K562 (cell line): ENCODE measurements around the gene TEDC1. TPM values are rescaled to one million over a fixed set of nuclear protein-coding genes. Genes with fewer than 3 reads are reported as not detected.

Experiments
- ATAC-seq: fragments of 200-7000 bp; cut with Tn5 transposase; 3 replicates; pipeline ENCODE4 v1.9.1; 2020; ENCODE audit warnings: moderate library complexity
- BruUV-seq: library from RNA; stranded (reverse); fragments of 400-500 nt; replicated peaks from 2 replicates; lab custom pipeline; 2021; lab: Mats Ljungman, UMichigan
- CTCF ChIA-PET: fragments of 300-600 bp; formaldehyde crosslinking; extraction: SDS; loops from one replicate; lab custom pipeline; 2021; ENCODE audit warnings: low intra/inter-chr PET ratio; lab: Yijun Ruan, JAX
- POLR2A ChIA-PET: fragments of 300-600, 350-650 bp; sonication (Branson Sonifier 250); formaldehyde crosslinking; extraction: SDS; loops from one replicate; lab custom pipeline; 2021; ENCODE audit warnings: antibody characterized with exemption, inconsistent platforms; lab: Yijun Ruan, JAX
- DNase-seq, 4 experiments: peaks; one replicate each; pipeline versions ENCODE4 v3.0.0 to v3.0.0-alpha.2; 2011 to 2018; ENCODE audit warnings: low spot score in 3 of 4, mixed read lengths in 3 of 4; ENCODE audit errors: extremely low read depth in 1 of 4
- FAIRE-seq: peaks from 2 replicates; lab custom pipeline; 2011; peaks lifted over from hg19 to GRCh38; lab: Jason Lieb, UNC
- H2AFZ ChIP-seq: 2 replicates; pipeline ENCODE4 v1.6.0; 2011; ENCODE audit warnings: low read depth, low read length, control low read depth, inconsistent platforms
- H3K27ac ChIP-seq: fragments of 200-600 bp; 3 replicates; pipeline ENCODE4 v1.8.0; 2011; ENCODE audit warnings: low read depth, mild to moderate bottlenecking, control low read depth, inconsistent platforms, low read length, moderate library complexity, mixed read lengths; ENCODE audit errors: extremely low read depth
- H3K27me3 ChIP-seq, 2 experiments: fragments of 300-600 bp in 1 of 2; 2 replicates in 1 of 2; 3 replicates in 1 of 2; pipeline versions ENCODE4 v1.6.0 to v1.8.0; 2011; ENCODE audit warnings: inconsistent platforms in 2 of 2, low read length in 2 of 2, mild to moderate bottlenecking in 1 of 2, mixed read lengths in 1 of 2, moderate library complexity in 1 of 2; ENCODE audit not compliant: control insufficient read depth in 2 of 2, insufficient read depth in 2 of 2
- H3K36me3 ChIP-seq: fragments of 300-600 bp; 3 replicates; pipeline ENCODE4 v1.8.0; 2011; ENCODE audit warnings: mild to moderate bottlenecking, low read length, inconsistent platforms; ENCODE audit not compliant: control insufficient read depth, insufficient read depth
- H3K4me1 ChIP-seq, 2 experiments: fragments of 200-600 bp in 1 of 2; replicated peaks in 1 of 2; 2 replicates in 1 of 2; 3 replicates in 1 of 2; pipeline versions ENCODE4 v1.5.1 to v1.8.0; 2011; ENCODE audit warnings: inconsistent platforms in 2 of 2, low read length in 2 of 2, mild to moderate bottlenecking in 1 of 2, mixed read lengths in 1 of 2, moderate library complexity in 1 of 2; ENCODE audit not compliant: control insufficient read depth in 2 of 2, insufficient read depth in 2 of 2
- H3K4me2 ChIP-seq: 2 replicates; pipeline ENCODE4 v1.6.1; 2011; ENCODE audit warnings: low read length, control low read depth, inconsistent platforms, mixed read lengths; ENCODE audit not compliant: insufficient read depth
- H3K4me3 ChIP-seq: fragments of 200-600 bp; sonication (generic), shearing (Covaris generic); 2 replicates; pipeline ENCODE4 v1.5.1; 2016; ENCODE audit warnings: control low read depth, inconsistent platforms
- H3K79me2 ChIP-seq: fragments of 200-600 bp; 3 replicates; pipeline ENCODE4 v1.8.0; 2011; ENCODE audit warnings: low read length, inconsistent platforms; ENCODE audit not compliant: control insufficient read depth, insufficient read depth
- H3K9ac ChIP-seq, 2 experiments: 2 replicates each; pipeline versions ENCODE4 v1.6.0 to v1.6.1; 2011; ENCODE audit warnings: low read depth in 2 of 2, low read length in 2 of 2, control low read depth in 1 of 2, inconsistent platforms in 1 of 2, mild to moderate bottlenecking in 1 of 2, mixed read lengths in 1 of 2; ENCODE audit not compliant: insufficient read depth in 1 of 2
- H3K9me1 ChIP-seq: one replicate; pipeline ENCODE4 v1.6.0; 2011; ENCODE audit warnings: inconsistent platforms, mild to moderate bottlenecking, low read length, moderate library complexity; ENCODE audit not compliant: control insufficient read depth, insufficient read depth
- H3K9me3 ChIP-seq: replicated peaks from 2 replicates; pipeline ENCODE4 v1.5.1; 2011; ENCODE audit warnings: low read depth, low read length, inconsistent platforms; ENCODE audit not compliant: control insufficient read depth, insufficient read depth
- H4K20me1 ChIP-seq: replicated peaks from 2 replicates; pipeline ENCODE4 v1.6.1; 2011; ENCODE audit warnings: low read length, inconsistent platforms, mixed read lengths; ENCODE audit not compliant: control insufficient read depth, insufficient read depth
- EP400 ChIP-seq: fragments of 450-650 bp; IDR thresholded peaks from 2 replicates; pipeline ENCODE4 v1.6.1; 2017; ENCODE audit warnings: antibody characterized with exemption, mild to moderate bottlenecking, moderate library complexity
- HMG20A ChIP-seq: fragments of 450-650 bp; formaldehyde crosslinking; conservative IDR thresholded peaks from 2 replicates; pipeline ENCODE4 v1.4.0; 2020; ENCODE audit warnings: mild to moderate bottlenecking, mixed read lengths
- SIX5 ChIP-seq, 2 experiments: IDR thresholded peaks; 2 replicates each; pipeline ENCODE4 v1.6.1; 2011; ENCODE audit warnings: low read length in 2 of 2, borderline replicate concordance in 1 of 2, low read depth in 1 of 2, mild to moderate bottlenecking in 1 of 2, moderate library complexity in 1 of 2; ENCODE audit not compliant: insufficient read depth in 1 of 2
- SRSF7 ChIP-seq: fragments of 200-400 bp; formaldehyde crosslinking; optimal IDR thresholded peaks from 2 replicates; pipeline ENCODE3; 2017; ENCODE audit warnings: mild to moderate bottlenecking, low read depth, low read length
- SUPT5H ChIP-seq: fragments of 450-650 bp; IDR thresholded peaks from 2 replicates; pipeline ENCODE4 v1.6.1; 2016
- ZNF239 ChIP-seq: fragments of 250-450 bp; sonication (Bioruptor Pico); IDR thresholded peaks from 2 replicates; pipeline ENCODE4 v1.4.0; 2020; ENCODE audit warnings: mild to moderate bottlenecking
- ZNF431 ChIP-seq: sonication (generic); formaldehyde crosslinking; IDR thresholded peaks from 2 replicates; pipeline ENCODE4 v1.8.0; 2022; ENCODE audit warnings: mild to moderate bottlenecking, missing genetic modification reagents
- WGBS: fragments of 100-300 bp; shearing (Covaris generic); methylation state at CpG from one replicate; pipeline ENCODE4 v1.1.6; 2016; ENCODE audit warnings: low coverage, mixed read lengths; ENCODE audit not compliant: insufficient coverage; ENCODE audit errors: missing lambda C conversion rate; 5-methylcytosine and 5-hydroxymethylcytosine counted together
- in situ Hi-C: fragments of 300-500 bp; cut with MboI; formaldehyde crosslinking; loops from 4 replicates; pipeline ENCODE4 v1.15.0; 2018; ENCODE audit warnings: inconsistent platforms, mixed read lengths
- intact Hi-C: fragments of 100-400 bp; cut with micrococcal nuclease; formaldehyde crosslinking; loops from 2 replicates; pipeline ENCODE4 v1.14.2; 2022
- polyA plus RNA-seq, 8 experiments: library from polyadenylated mRNA; depleted of rRNA in 4 of 8; stranded (reverse) in 5 of 8; unstranded in 3 of 8; fragments of >200 nt; fragmentation: Nextera tagmentation in 2 of 8; fragmentation: Illumina TruSeq in 1 of 8; extraction: Ambion mirVana in 2 of 8; extraction: Trizol in 1 of 8; gene quantifications; 2 replicates each; pipeline versions ENCODE4 v1.2.1 to v1.2.3, GENCODE V29; 2011 to 2014; ENCODE audit warnings: inconsistent platforms in 1 of 8, missing spikeins in 1 of 8
- total RNA-seq, 7 experiments: library from RNA; depleted of rRNA in 6 of 7; stranded (reverse); fragments of >200 nt in 6 of 7; fragmentation: Illumina TruSeq in 2 of 7; extraction: Trizol in 2 of 7; gene quantifications; 2 replicates each; pipeline versions ENCODE4 v1.2.1 to v1.2.3, GENCODE V29; 2011 to 2021; ENCODE audit warnings: low replicate concordance in 1 of 7
- TF ChIP-seq, protein P1 (sequence below): sonication (generic); formaldehyde crosslinking; IDR thresholded peaks from 2 replicates; pipeline ENCODE4 v1.8.1; 2023; ENCODE audit warnings: mild to moderate bottlenecking, missing genetic modification reagents
- TF ChIP-seq, protein P2 (sequence below), 2 experiments: fragments of 150-350 bp in 1 of 2; IDR thresholded peaks; 2 replicates each; pipeline ENCODE4 v1.6.1; 2012 to 2016; ENCODE audit warnings: low read depth in 2 of 2, low read length in 2 of 2, mild to moderate bottlenecking in 1 of 2, moderate library complexity in 1 of 2
- TF ChIP-seq, protein P3 (sequence below): sonication (generic); formaldehyde crosslinking; IDR thresholded peaks from 2 replicates; pipeline ENCODE4 v1.8.1; 2023; ENCODE audit warnings: missing genetic modification reagents, mild to moderate bottlenecking, borderline replicate concordance

The TEDC1 gene
- total and polyA plus RNA-seq, 9 of the 15 experiments (the other 6 are each of a cell fraction or from before 2014, with no cell fraction given) = 0.21 to 28.3 (median 5.9) TPM

DNA sequence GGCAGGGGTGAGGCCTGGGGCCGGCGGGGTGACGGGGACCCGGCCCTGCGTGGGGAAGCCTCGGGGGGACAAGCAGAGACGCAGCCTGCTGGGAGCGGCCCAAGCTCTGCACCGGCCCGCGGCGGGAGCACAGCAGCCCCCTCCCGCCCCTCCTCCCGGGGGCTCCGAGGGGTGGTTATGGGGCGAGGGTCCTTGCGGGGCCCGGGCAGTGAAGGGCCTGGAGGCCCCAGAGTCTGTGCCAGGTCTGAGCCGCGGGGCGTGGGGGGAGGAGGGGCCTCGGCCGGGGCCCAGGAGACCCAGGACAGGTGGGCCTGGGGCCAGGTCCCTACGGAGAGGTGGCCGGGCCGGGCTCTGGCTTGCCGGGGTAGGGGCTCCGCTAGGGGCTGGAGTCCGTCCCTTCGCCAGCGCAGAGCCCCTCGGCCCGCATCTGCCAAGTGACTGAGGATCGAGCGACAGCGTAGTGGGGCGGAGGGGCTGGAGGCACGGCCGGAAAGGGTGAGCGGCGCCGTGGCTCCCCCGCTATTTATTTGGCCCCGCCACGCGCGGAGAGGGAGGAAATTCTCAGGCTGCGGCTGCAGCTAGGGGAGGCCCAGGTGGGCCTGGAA, 35.8 kb downstream of the TEDC1 start:
- DNase-seq = no peak
- 66% methylated on average over 21 of the region's 48 CpGs for WGBS
- Histone ChIP-seq H3K9me1 (no peaks in the 10 kb centered on the region), H3K9ac (no peak overlapping the region), H3K27ac (no peak overlapping the region), H3K4me1 (peaks cover 0 to 45% of the 10 kb centered on the region in 2 experiments; a peak in 2 of 5 replicates), H3K9me3 (no peaks in the 10 kb centered on the region), H3K4me3 (no peak overlapping the region), H4K20me1 (no peaks in the 10 kb centered on the region), H3K79me2 (no peaks in the 10 kb centered on the region), H3K4me2 (no peak overlapping the region), H3K27me3 (peaks cover 2 to 23% of the 10 kb centered on the region in 2 experiments; a peak in 2 of 5 replicates), H2AFZ (no peak overlapping the region), H3K36me3 (no peaks in the 10 kb centered on the region)
- in situ Hi-C loops = no loop called here
- BruUV-seq = no TSS peak
- intact Hi-C loops = loop anchor here (5.0 to 10.0 kb wide), 2 partner anchors 52 to 435 kb away; partner anchors contain the start of gene CRIP2
- no peak for ATAC-seq
- POLR2A ChIA-PET = no interaction called here
- no peak for FAIRE-seq
- no peak for TF ChIP-seq HMG20A (CRISPR knock-in tag)
- no peak for TF ChIP-seq ZNF239
- TF ChIP-seq, protein P1, sequence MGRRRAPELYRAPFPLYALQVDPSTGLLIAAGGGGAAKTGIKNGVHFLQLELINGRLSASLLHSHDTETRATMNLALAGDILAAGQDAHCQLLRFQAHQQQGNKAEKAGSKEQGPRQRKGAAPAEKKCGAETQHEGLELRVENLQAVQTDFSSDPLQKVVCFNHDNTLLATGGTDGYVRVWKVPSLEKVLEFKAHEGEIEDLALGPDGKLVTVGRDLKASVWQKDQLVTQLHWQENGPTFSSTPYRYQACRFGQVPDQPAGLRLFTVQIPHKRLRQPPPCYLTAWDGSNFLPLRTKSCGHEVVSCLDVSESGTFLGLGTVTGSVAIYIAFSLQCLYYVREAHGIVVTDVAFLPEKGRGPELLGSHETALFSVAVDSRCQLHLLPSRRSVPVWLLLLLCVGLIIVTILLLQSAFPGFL (CRISPR knock-in tag) = no peak
- no peak for TF ChIP-seq SUPT5H
- TF ChIP-seq ZNF431 (CRISPR knock-in tag) = no peak
- TF ChIP-seq, protein P2, sequence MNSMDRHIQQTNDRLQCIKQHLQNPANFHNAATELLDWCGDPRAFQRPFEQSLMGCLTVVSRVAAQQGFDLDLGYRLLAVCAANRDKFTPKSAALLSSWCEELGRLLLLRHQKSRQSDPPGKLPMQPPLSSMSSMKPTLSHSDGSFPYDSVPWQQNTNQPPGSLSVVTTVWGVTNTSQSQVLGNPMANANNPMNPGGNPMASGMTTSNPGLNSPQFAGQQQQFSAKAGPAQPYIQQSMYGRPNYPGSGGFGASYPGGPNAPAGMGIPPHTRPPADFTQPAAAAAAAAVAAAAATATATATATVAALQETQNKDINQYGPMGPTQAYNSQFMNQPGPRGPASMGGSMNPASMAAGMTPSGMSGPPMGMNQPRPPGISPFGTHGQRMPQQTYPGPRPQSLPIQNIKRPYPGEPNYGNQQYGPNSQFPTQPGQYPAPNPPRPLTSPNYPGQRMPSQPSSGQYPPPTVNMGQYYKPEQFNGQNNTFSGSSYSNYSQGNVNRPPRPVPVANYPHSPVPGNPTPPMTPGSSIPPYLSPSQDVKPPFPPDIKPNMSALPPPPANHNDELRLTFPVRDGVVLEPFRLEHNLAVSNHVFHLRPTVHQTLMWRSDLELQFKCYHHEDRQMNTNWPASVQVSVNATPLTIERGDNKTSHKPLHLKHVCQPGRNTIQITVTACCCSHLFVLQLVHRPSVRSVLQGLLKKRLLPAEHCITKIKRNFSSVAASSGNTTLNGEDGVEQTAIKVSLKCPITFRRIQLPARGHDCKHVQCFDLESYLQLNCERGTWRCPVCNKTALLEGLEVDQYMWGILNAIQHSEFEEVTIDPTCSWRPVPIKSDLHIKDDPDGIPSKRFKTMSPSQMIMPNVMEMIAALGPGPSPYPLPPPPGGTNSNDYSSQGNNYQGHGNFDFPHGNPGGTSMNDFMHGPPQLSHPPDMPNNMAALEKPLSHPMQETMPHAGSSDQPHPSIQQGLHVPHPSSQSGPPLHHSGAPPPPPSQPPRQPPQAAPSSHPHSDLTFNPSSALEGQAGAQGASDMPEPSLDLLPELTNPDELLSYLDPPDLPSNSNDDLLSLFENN (IDR thresholded peaks at IDR 0.05; ENCODE audit: low read depth in 2 of 2, low read length in 2 of 2) = no peak
- TF ChIP-seq SRSF7 = no peak
- TF ChIP-seq, protein P3, sequence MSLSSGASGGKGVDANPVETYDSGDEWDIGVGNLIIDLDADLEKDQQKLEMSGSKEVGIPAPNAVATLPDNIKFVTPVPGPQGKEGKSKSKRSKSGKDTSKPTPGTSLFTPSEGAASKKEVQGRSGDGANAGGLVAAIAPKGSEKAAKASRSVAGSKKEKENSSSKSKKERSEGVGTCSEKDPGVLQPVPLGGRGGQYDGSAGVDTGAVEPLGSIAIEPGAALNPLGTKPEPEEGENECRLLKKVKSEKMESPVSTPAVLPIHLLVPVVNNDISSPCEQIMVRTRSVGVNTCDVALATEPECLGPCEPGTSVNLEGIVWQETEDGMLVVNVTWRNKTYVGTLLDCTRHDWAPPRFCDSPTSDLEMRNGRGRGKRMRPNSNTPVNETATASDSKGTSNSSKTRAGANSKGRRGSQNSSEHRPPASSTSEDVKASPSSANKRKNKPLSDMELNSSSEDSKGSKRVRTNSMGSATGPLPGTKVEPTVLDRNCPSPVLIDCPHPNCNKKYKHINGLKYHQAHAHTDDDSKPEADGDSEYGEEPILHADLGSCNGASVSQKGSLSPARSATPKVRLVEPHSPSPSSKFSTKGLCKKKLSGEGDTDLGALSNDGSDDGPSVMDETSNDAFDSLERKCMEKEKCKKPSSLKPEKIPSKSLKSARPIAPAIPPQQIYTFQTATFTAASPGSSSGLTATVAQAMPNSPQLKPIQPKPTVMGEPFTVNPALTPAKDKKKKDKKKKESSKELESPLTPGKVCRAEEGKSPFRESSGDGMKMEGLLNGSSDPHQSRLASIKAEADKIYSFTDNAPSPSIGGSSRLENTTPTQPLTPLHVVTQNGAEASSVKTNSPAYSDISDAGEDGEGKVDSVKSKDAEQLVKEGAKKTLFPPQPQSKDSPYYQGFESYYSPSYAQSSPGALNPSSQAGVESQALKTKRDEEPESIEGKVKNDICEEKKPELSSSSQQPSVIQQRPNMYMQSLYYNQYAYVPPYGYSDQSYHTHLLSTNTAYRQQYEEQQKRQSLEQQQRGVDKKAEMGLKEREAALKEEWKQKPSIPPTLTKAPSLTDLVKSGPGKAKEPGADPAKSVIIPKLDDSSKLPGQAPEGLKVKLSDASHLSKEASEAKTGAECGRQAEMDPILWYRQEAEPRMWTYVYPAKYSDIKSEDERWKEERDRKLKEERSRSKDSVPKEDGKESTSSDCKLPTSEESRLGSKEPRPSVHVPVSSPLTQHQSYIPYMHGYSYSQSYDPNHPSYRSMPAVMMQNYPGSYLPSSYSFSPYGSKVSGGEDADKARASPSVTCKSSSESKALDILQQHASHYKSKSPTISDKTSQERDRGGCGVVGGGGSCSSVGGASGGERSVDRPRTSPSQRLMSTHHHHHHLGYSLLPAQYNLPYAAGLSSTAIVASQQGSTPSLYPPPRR (CRISPR knock-in tag) = no peak
- TF ChIP-seq EP400 = no peak
- TF ChIP-seq SIX5 (IDR thresholded peaks at IDR 0.05; ENCODE audit: borderline replicate concordance in 1 of 2, insufficient read depth in 1 of 2, low read depth in 1 of 2, low read length in 2 of 2) = no peak
- CTCF ChIA-PET = no interaction called here
